ENCODE results near the gene CEMIP2.

DNA sequence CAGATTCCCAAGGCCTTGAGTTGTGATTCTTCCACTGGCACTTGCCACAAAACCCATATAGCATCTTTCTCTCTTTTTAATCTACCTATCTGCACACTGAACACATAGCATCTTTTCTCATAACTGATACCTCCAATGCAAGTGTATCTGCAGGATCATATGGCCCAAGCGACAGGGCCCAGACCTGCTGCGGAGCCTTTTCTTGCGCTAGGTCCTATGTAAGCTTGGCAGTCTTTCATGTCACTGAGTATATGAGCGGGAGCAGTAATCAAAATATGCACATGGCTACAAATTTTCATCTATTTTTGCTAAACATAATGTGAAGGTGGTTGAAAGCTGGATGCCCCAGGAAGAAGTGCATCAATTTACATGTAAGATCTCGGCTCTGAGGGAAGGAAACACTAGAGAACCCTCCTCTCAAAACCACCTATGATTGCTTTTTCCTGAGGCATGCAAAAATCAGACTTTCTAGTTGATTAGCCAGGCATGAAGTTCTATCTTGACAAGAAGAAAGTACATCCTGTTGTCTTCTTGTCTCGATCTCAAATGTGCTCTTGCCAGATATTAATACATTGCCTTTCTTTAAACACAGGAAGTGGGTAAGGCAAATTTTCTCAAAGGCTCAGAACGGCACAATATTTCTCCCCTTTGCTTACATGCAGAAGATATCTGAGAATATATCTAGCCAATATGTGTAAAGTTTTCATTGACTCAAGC is 26.9 kb upstream of the CEMIP2 start:
- TF ChIP-seq, protein P1, sequence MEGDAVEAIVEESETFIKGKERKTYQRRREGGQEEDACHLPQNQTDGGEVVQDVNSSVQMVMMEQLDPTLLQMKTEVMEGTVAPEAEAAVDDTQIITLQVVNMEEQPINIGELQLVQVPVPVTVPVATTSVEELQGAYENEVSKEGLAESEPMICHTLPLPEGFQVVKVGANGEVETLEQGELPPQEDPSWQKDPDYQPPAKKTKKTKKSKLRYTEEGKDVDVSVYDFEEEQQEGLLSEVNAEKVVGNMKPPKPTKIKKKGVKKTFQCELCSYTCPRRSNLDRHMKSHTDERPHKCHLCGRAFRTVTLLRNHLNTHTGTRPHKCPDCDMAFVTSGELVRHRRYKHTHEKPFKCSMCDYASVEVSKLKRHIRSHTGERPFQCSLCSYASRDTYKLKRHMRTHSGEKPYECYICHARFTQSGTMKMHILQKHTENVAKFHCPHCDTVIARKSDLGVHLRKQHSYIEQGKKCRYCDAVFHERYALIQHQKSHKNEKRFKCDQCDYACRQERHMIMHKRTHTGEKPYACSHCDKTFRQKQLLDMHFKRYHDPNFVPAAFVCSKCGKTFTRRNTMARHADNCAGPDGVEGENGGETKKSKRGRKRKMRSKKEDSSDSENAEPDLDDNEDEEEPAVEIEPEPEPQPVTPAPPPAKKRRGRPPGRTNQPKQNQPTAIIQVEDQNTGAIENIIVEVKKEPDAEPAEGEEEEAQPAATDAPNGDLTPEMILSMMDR (IDR thresholded peaks at IDR 0.05): no peak
- no peak for TF ChIP-seq POLR2A (IDR thresholded peaks at IDR 0.05)
- no peak for TF ChIP-seq EP300 (IDR thresholded peaks at IDR 0.05)
